ENCODE results near the gene PLCXD1.

The PLCXD1 gene

DNA sequence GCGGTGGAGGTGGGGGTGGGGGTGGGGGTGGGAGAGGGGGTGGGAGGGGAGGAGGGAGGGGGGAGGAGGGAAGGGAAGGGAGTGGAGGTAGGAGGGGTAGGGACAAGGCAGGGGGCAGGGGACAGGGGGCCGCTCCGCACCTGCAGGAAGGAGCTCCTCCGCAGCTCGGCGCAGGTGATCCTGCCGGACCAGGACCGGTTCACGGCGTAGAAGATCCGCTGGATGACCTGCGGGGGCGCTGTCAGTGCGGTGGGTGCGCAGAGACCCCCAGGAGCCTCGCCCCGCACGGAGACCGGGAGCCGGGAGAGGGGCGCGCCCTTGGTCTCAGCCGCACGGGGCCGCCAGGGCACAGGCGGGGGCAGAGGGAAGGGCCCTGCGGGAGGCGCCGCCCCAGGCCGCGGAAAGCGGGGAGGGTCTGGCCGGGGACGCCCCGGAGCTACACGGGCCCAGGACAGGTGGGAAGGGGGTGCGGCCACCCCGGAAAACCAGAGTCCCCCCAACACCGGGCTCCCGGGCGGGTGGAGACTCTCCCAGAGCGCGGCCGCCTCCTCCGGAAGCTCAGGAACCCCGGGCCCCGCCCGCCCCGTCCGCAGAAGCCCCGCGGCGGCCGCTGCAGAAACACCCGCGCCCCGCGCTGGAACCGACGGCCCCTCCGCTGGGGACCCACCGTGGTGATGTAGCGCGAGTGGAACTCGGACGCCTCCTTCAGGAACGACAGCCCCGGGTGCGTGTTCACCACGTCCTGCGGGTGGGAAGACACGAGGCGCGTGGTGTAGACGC, 65.0 kb downstream of the PLCXD1 start (continued):
- TF ChIP-seq, protein P1, sequence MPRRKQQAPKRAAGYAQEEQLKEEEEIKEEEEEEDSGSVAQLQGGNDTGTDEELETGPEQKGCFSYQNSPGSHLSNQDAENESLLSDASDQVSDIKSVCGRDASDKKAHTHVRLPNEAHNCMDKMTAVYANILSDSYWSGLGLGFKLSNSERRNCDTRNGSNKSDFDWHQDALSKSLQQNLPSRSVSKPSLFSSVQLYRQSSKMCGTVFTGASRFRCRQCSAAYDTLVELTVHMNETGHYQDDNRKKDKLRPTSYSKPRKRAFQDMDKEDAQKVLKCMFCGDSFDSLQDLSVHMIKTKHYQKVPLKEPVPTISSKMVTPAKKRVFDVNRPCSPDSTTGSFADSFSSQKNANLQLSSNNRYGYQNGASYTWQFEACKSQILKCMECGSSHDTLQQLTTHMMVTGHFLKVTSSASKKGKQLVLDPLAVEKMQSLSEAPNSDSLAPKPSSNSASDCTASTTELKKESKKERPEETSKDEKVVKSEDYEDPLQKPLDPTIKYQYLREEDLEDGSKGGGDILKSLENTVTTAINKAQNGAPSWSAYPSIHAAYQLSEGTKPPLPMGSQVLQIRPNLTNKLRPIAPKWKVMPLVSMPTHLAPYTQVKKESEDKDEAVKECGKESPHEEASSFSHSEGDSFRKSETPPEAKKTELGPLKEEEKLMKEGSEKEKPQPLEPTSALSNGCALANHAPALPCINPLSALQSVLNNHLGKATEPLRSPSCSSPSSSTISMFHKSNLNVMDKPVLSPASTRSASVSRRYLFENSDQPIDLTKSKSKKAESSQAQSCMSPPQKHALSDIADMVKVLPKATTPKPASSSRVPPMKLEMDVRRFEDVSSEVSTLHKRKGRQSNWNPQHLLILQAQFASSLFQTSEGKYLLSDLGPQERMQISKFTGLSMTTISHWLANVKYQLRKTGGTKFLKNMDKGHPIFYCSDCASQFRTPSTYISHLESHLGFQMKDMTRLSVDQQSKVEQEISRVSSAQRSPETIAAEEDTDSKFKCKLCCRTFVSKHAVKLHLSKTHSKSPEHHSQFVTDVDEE (CRISPR knock-in tag; IDR thresholded peaks at IDR 0.05) = no peak
- no peak for TF ChIP-seq RARB (CRISPR knock-in tag; IDR thresholded peaks at IDR 0.05)
- TF ChIP-seq BACH2 (CRISPR knock-in tag; IDR thresholded peaks at IDR 0.05; ENCODE audit: borderline replicate concordance) = no peak

DNA sequence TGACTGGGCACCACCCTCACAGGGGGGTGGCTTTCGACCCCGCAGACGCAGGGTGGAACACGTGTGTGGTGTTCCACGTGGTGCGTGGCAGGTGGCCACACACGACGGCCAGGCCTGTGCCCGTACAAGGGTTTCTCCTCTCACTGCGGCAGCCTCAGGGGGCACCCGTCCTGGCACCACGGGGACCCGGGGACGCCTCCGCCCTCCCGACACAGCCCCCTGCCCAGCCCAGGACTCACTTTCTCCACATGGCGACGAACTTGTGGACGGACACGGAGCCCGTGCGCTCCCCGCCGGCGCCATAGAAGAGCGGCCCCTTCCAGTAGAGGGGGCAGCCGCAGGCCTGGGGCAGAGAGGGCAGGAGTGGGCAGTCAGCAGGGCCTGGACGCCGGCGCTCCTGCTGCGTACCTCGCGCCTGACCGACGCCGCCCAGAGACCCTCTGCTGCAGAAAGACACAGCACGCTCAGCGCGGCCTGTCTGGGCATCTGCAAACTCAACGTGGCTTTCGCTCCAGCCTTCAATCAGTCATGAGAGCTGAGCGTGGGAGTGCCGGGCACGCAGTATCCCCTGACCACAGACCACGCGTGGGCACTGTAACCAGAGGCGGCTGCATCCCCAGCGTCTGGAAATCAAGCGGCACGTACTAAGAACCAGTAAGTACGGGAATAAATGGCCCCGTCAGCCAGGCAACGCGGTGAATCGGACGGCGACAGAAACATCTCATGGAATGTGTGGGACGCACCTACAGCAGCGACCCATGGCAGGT, 66.4 kb downstream of the PLCXD1 start:
- no peak for ATAC-seq
- TF ChIP-seq, protein P1 (CRISPR knock-in tag; IDR thresholded peaks at IDR 0.05) = no peak
- no peak for TF ChIP-seq CSDC2 (CRISPR knock-in tag; IDR thresholded peaks at IDR 0.05)
- no peak for TF ChIP-seq TCF4 (CRISPR knock-in tag; IDR thresholded peaks at IDR 0.05; ENCODE audit: borderline replicate concordance)

DNA sequence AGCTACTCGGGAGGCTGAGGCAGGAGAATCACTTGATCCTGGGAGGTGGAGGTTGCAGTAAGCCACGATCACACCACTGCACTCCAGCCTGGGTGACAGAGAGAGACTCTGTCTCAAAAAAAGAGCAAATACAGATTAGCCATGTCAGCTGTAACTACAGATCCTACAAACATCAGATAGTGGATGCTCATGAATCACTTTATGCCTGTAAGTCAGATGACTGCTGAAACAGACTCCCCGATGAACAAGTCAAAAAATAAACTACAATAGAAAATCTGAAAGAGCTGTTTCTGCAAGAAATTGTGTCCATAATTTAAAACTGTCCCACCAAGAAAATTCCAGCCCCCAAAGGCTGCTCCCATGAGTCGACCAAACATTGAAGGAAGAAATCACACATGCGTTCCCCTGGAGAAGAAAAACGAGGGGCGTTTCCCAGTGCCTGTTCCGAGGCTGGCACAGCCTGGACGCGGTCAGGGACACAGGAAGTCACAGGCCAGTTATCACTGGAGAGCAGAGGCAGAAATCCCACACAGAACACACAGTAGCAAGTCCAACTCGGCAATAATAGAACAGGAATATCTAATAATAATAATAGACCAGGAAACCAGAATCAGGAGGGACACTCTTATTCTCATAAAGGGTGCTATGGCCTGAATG, 67.4 kb downstream of the PLCXD1 start:
- TF ChIP-seq ZNF565 (CRISPR knock-in tag; conservative IDR thresholded peaks at IDR 0.05; ENCODE audit: low read depth) = no peak
- TF ChIP-seq OSR1 (CRISPR knock-in tag; IDR thresholded peaks at IDR 0.05) = no peak
- no peak for TF ChIP-seq TCF4 (CRISPR knock-in tag; IDR thresholded peaks at IDR 0.05; ENCODE audit: borderline replicate concordance)
- no peak for TF ChIP-seq ISL1 (CRISPR knock-in tag; IDR thresholded peaks at IDR 0.05)
- no peak for TF ChIP-seq ZNF8 (CRISPR knock-in tag; IDR thresholded peaks at IDR 0.05)
- TF ChIP-seq RARB (CRISPR knock-in tag; IDR thresholded peaks at IDR 0.05) = no peak
- TF ChIP-seq ZC3H10 (CRISPR knock-in tag; IDR thresholded peaks at IDR 0.05) = no peak
- ATAC-seq = no peak

DNA sequence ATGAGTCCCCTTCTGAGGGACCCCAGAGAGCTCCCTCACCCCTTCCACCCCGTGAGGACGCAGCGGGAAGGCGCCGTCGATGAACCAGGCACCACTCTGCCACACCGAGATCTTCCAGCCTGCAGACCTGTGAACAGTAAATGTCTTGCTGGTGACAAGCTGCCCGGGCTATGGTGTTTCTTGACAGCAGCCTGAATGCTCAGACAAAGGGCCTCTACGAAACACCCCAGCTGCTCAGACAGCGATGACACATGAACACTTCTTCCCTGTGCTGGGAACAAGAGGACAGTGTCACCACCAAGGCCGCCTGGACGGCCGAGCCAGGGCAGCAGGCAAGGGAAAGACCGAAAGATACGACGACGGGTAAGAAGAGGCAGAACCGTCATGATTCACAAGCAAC, 68.0 kb downstream of the PLCXD1 start:
- TF ChIP-seq, protein P2, sequence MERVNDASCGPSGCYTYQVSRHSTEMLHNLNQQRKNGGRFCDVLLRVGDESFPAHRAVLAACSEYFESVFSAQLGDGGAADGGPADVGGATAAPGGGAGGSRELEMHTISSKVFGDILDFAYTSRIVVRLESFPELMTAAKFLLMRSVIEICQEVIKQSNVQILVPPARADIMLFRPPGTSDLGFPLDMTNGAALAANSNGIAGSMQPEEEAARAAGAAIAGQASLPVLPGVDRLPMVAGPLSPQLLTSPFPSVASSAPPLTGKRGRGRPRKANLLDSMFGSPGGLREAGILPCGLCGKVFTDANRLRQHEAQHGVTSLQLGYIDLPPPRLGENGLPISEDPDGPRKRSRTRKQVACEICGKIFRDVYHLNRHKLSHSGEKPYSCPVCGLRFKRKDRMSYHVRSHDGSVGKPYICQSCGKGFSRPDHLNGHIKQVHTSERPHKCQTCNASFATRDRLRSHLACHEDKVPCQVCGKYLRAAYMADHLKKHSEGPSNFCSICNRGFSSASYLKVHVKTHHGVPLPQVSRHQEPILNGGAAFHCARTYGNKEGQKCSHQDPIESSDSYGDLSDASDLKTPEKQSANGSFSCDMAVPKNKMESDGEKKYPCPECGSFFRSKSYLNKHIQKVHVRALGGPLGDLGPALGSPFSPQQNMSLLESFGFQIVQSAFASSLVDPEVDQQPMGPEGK (CRISPR knock-in tag; IDR thresholded peaks at IDR 0.05; ENCODE audit: borderline replicate concordance) = no peak
- TF ChIP-seq OSR1 (CRISPR knock-in tag; IDR thresholded peaks at IDR 0.05) (no peak), ARNTL (CRISPR knock-in tag; IDR thresholded peaks at IDR 0.05; ENCODE audit: borderline replicate concordance, low read depth) (no peak), ZNF70 (CRISPR knock-in tag; IDR thresholded peaks at IDR 0.05) (no peak)

DNA sequence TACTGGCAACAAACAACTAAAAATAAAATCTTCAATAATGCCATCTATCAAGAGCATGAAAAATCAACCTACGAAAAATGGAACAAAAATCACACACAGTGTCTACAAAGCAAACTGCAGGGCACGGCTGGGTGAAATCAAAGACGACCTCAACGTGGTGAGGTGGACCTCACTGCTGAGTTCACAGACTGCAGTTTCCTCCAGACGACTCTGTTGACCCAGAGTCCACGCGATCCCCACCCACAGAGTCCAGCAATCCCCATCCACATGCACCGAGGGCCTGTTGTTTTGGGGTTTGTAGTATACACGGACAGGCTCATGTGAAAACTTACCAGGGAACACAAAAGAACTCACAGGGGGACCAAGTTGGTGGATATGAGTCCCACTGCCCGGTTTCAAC, 68.5 kb downstream of the PLCXD1 start:
- no peak for ATAC-seq
- TF ChIP-seq, protein P3, sequence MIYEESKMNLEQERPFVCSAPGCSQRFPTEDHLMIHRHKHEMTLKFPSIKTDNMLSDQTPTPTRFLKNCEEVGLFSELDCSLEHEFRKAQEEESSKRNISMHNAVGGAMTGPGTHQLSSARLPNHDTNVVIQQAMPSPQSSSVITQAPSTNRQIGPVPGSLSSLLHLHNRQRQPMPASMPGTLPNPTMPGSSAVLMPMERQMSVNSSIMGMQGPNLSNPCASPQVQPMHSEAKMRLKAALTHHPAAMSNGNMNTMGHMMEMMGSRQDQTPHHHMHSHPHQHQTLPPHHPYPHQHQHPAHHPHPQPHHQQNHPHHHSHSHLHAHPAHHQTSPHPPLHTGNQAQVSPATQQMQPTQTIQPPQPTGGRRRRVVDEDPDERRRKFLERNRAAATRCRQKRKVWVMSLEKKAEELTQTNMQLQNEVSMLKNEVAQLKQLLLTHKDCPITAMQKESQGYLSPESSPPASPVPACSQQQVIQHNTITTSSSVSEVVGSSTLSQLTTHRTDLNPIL (CRISPR knock-in tag; IDR thresholded peaks at IDR 0.05; ENCODE audit: low read depth) = no peak
- TF ChIP-seq PPARA (CRISPR knock-in tag; IDR thresholded peaks at IDR 0.05; ENCODE audit: borderline replicate concordance) (no peak), ZFP30 (CRISPR knock-in tag; IDR thresholded peaks at IDR 0.05) (no peak), SNAI2 (CRISPR knock-in tag; IDR thresholded peaks at IDR 0.05) (no peak), ESRRG (CRISPR knock-in tag; IDR thresholded peaks at IDR 0.05) (no peak), OSR1 (CRISPR knock-in tag; IDR thresholded peaks at IDR 0.05) (no peak), TCF4 (CRISPR knock-in tag; IDR thresholded peaks at IDR 0.05; ENCODE audit: borderline replicate concordance) (no peak), RARB (CRISPR knock-in tag; IDR thresholded peaks at IDR 0.05) (no peak), ZNF70 (CRISPR knock-in tag; IDR thresholded peaks at IDR 0.05) (no peak), ARNTL (CRISPR knock-in tag; IDR thresholded peaks at IDR 0.05; ENCODE audit: borderline replicate concordance, low read depth) (no peak)
- TF ChIP-seq, protein P4, sequence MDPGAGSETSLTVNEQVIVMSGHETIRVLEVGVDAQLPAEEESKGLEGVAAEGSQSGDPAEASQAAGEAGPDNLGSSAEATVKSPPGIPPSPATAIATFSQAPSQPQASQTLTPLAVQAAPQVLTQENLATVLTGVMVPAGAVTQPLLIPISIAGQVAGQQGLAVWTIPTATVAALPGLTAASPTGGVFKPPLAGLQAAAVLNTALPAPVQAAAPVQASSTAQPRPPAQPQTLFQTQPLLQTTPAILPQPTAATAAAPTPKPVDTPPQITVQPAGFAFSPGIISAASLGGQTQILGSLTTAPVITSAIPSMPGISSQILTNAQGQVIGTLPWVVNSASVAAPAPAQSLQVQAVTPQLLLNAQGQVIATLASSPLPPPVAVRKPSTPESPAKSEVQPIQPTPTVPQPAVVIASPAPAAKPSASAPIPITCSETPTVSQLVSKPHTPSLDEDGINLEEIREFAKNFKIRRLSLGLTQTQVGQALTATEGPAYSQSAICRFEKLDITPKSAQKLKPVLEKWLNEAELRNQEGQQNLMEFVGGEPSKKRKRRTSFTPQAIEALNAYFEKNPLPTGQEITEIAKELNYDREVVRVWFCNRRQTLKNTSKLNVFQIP (CRISPR knock-in tag; IDR thresholded peaks at IDR 0.05; ENCODE audit: borderline replicate concordance, low read depth) = no peak
- TF ChIP-seq, protein P5, sequence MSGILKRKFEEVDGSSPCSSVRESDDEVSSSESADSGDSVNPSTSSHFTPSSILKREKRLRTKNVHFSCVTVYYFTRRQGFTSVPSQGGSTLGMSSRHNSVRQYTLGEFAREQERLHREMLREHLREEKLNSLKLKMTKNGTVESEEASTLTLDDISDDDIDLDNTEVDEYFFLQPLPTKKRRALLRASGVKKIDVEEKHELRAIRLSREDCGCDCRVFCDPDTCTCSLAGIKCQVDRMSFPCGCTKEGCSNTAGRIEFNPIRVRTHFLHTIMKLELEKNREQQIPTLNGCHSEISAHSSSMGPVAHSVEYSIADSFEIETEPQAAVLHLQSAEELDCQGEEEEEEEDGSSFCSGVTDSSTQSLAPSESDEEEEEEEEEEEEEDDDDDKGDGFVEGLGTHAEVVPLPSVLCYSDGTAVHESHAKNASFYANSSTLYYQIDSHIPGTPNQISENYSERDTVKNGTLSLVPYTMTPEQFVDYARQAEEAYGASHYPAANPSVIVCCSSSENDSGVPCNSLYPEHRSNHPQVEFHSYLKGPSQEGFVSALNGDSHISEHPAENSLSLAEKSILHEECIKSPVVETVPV (CRISPR knock-in tag; IDR thresholded peaks at IDR 0.05) = no peak

More for the DNA sequence above, 68.0 kb downstream of the PLCXD1 start:
- ATAC-seq = no peak
